Measurements from ENCODE around the gene NDUFB2. TPM values are rescaled to one million over a fixed set of nuclear protein-coding genes. Genes with fewer than 3 reads are reported as not detected.

The NDUFB2 gene
- total RNA-seq, 4 donors from 2014 or later, result 69.9 to 284 (median 230) TPM

DNA sequence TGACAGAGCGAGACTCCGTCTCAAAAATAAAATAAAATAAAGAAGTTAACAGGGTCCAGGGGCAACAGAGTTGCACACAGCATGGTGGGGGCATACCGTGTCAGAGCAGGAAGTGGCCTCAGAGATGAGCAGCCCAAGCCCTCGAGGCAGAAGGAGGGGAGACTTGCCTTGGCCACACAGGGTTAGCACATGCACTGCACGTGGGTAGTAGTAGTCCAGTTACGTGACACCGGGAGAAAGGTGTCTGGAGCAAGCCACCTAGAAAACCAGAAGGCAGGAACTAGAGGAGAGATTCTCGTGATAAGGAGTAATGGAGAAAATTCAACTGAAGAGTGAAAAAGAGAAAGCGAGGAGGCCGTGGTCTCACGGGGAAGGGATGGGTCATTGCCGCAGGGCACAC is 46.1 kb upstream of the NDUFB2 start:
- in situ Hi-C loops (cut with MboI; ENCODE audit: low pct_ligation_motif_present in 1 of 4, low pct_unique_long_range_greater_than_20kb in 1 of 4, low sequenced_read_pairs in 3 of 4), result loop anchor here in 3 of 4 donors (5.0 to 10.0 kb wide), 2 partner anchors 133 to 136 kb away; no protein-coding TSS in a partner anchor
- no peaks in the 10 kb centered on the region for H3K27me3 ChIP-seq
- TF ChIP-seq EP300 (IDR thresholded peaks at IDR 0.05; ENCODE audit: low read depth) (no peak), POLR2A (IDR thresholded peaks at IDR 0.05) (no peak), POLR2AphosphoS5 (IDR thresholded peaks at IDR 0.05) (no peak)
- TF ChIP-seq, protein P1, sequence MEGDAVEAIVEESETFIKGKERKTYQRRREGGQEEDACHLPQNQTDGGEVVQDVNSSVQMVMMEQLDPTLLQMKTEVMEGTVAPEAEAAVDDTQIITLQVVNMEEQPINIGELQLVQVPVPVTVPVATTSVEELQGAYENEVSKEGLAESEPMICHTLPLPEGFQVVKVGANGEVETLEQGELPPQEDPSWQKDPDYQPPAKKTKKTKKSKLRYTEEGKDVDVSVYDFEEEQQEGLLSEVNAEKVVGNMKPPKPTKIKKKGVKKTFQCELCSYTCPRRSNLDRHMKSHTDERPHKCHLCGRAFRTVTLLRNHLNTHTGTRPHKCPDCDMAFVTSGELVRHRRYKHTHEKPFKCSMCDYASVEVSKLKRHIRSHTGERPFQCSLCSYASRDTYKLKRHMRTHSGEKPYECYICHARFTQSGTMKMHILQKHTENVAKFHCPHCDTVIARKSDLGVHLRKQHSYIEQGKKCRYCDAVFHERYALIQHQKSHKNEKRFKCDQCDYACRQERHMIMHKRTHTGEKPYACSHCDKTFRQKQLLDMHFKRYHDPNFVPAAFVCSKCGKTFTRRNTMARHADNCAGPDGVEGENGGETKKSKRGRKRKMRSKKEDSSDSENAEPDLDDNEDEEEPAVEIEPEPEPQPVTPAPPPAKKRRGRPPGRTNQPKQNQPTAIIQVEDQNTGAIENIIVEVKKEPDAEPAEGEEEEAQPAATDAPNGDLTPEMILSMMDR (IDR thresholded peaks at IDR 0.05), result no peak

GRCh38 chr7:140653319-140654108 is 43.0 kb upstream of the NDUFB2 start:
- intact Hi-C loops (cut with DNase I; ENCODE audit: low total_unique reads) (loop anchor here (1.0 to 5.0 kb wide), 2 partner anchors 135 to 176 kb away; partner anchors contain the start of gene MKRN1), in situ Hi-C loops (cut with MboI; ENCODE audit: low pct_ligation_motif_present in 1 of 4, low pct_unique_long_range_greater_than_20kb in 1 of 4, low sequenced_read_pairs in 3 of 4) (loop anchor here in 3 of 4 donors (5.0 to 10.0 kb wide), 2 partner anchors 136 to 139 kb away; no protein-coding TSS in a partner anchor)
- DNase-seq, result peak; percentile 67
- H3K27ac ChIP-seq, result no peak overlapping the region
- no peaks in the 10 kb centered on the region for H3K9me3 ChIP-seq
- no peak overlapping the region for H3K4me3 ChIP-seq
- no peaks in the 10 kb centered on the region for H3K27me3 ChIP-seq
- peaks cover 18 to 28% (median 19%) of the 10 kb centered on the region in 4 donors for H3K4me1 ChIP-seq
- TF ChIP-seq EP300 (IDR thresholded peaks at IDR 0.05; ENCODE audit: low read depth) (no peak), POLR2AphosphoS5 (IDR thresholded peaks at IDR 0.05) (no peak), POLR2A (IDR thresholded peaks at IDR 0.05) (no peak)
- TF ChIP-seq, protein P1 (IDR thresholded peaks at IDR 0.05), result peak; percentile 82 to 91 (median 89)
- no peaks in the 10 kb centered on the region for H3K36me3 ChIP-seq
- WGBS, 2 donors (ENCODE audit: low coverage in 1 of 2), result 28 to 50% methylated on average over 1 to 15 of the region's 15 CpGs

More for the DNA sequence above, 46.1 kb upstream of the NDUFB2 start:
- intact Hi-C loops (cut with DNase I; ENCODE audit: low total_unique reads), result loop anchor here (5.0 kb wide), 1 partner anchor 173 kb away; the partner anchor contains the start of gene MKRN1
- Histone ChIP-seq H3K9me3 (no peaks in the 10 kb centered on the region), H3K36me3 (no peaks in the 10 kb centered on the region), H3K4me3 (no peak overlapping the region), H3K4me1 (peaks cover 3 to 8% (median 4%) of the 10 kb centered on the region in 4 donors), H3K27ac (no peak overlapping the region)
- 80 to 89% methylated on average over 12 of the region's 12 CpGs for whole genome bisulfite sequencing, 2 donors (ENCODE audit: low coverage in 1 of 2)
- DNase-seq, result no peak

- intact Hi-C loops (cut with DNase I; ENCODE audit: low total_unique reads), result loop anchor here (5.0 kb wide), 1 partner anchor 177 kb away; the partner anchor contains the start of gene MKRN1
- H3K4me1 ChIP-seq, result peaks cover 18 to 28% (median 19%) of the 10 kb centered on the region in 4 donors
- WGBS, 2 donors (ENCODE audit: low coverage in 1 of 2), result 61 to 83% methylated on average over 2 of the region's 2 CpGs
- TF ChIP-seq EP300 (IDR thresholded peaks at IDR 0.05; ENCODE audit: low read depth) (no peak), POLR2AphosphoS5 (IDR thresholded peaks at IDR 0.05) (no peak), POLR2A (IDR thresholded peaks at IDR 0.05) (no peak)
- TF ChIP-seq, protein P1 (IDR thresholded peaks at IDR 0.05), result no peak
- H3K4me3 ChIP-seq, result no peak overlapping the region
- H3K9me3 ChIP-seq, result no peaks in the 10 kb centered on the region
- no peak overlapping the region for H3K27ac ChIP-seq
- in situ Hi-C loops (cut with MboI; ENCODE audit: low pct_ligation_motif_present in 1 of 4, low pct_unique_long_range_greater_than_20kb in 1 of 4, low sequenced_read_pairs in 3 of 4), result loop anchor here in 3 of 4 donors (5.0 to 10.0 kb wide), 2 partner anchors 137 to 139 kb away; no protein-coding TSS in a partner anchor
- no peak for DNase-seq
- H3K27me3 ChIP-seq, result no peaks in the 10 kb centered on the region
- no peaks in the 10 kb centered on the region for H3K36me3 ChIP-seq
These were observed 42.5 kb upstream of the NDUFB2 start for GRCh38 chr7:140654109-140654387.

GRCh38 chr7:140654661-140655060 is 41.8 kb upstream of the NDUFB2 start:
- 96 to 97% methylated on average over 4 of the region's 4 CpGs for WGBS, 2 donors (ENCODE audit: low coverage in 1 of 2)
- Histone ChIP-seq H3K27me3 (no peaks in the 10 kb centered on the region), H3K36me3 (no peaks in the 10 kb centered on the region)

More at GRCh38 chr7:140654661-140655060, 41.8 kb upstream of the NDUFB2 start:
- H3K4me3 ChIP-seq, result no peak overlapping the region
- no peak for DNase-seq
- H3K9me3 ChIP-seq, result no peaks in the 10 kb centered on the region
- intact Hi-C loops (cut with DNase I; ENCODE audit: low total_unique reads) (loop anchor here (5.0 kb wide), 1 partner anchor 177 kb away; the partner anchor contains the start of gene MKRN1), in situ Hi-C loops (cut with MboI; ENCODE audit: low pct_ligation_motif_present in 1 of 4, low pct_unique_long_range_greater_than_20kb in 1 of 4, low sequenced_read_pairs in 3 of 4) (loop anchor here (5.0 to 10.0 kb wide), 2 partner anchors 137 to 140 kb away; no protein-coding TSS in a partner anchor)
- H3K4me1 ChIP-seq, result peaks cover 18 to 28% (median 19%) of the 10 kb centered on the region in 4 donors
- TF ChIP-seq, protein P1 (IDR thresholded peaks at IDR 0.05), result no peak
- no peak for TF ChIP-seq POLR2AphosphoS5 (IDR thresholded peaks at IDR 0.05)
- TF ChIP-seq POLR2A (IDR thresholded peaks at IDR 0.05), result no peak
- no peak for TF ChIP-seq EP300 (IDR thresholded peaks at IDR 0.05; ENCODE audit: low read depth)
- no peak overlapping the region for H3K27ac ChIP-seq

Data from transverse colon (tissue), 4 donors.